Neural progenitor cell (in vitro differentiated cells): ENCODE measurements around the gene BCAS1. TPM values are rescaled to one million over a fixed set of nuclear protein-coding genes. Genes with fewer than 3 reads are reported as not detected.

ENCODE experiments used
- DNase-seq: peaks from one replicate; pipeline ENCODE4 v3.0.0-alpha.2; 2016; ENCODE audit warnings: low spot score
- H2AFZ ChIP-seq: fragments of 200-600 bp; sonication (generic); replicated peaks from 2 replicates; pipeline ENCODE4 v1.6.1; 2016; ENCODE audit warnings: antibody characterized with exemption
- H3F3A ChIP-seq: fragments of 200-600 bp; sonication (generic); 2 replicates; pipeline ENCODE4 v1.6.1; 2016; ENCODE audit warnings: antibody characterized with exemption, low read depth
- H3K27ac ChIP-seq: fragments of 200-600 bp; sonication (generic); 2 replicates; pipeline ENCODE4 v1.5.1; 2016; ENCODE audit warnings: mild to moderate bottlenecking
- H3K27me3 ChIP-seq: fragments of 200-600 bp; sonication (generic); 2 replicates; pipeline ENCODE4 v1.6.1; 2016; ENCODE audit warnings: mild to moderate bottlenecking, moderate library complexity
- H3K36me3 ChIP-seq: fragments of 200-600 bp; sonication (generic); 2 replicates; pipeline ENCODE4 v1.5.1; 2016
- H3K4me1 ChIP-seq: fragments of 200-600 bp; sonication (generic); 2 replicates; pipeline ENCODE4 v1.6.1; 2016; ENCODE audit warnings: mixed run types
- H3K4me2 ChIP-seq: fragments of 200-600 bp; sonication (generic); 2 replicates; pipeline ENCODE4 v1.6.1; 2016
- H3K4me3 ChIP-seq: fragments of 200-600 bp; sonication (generic); 2 replicates; pipeline ENCODE4 v1.5.1; 2016
- H3K79me2 ChIP-seq: fragments of 200-600 bp; sonication (generic); 2 replicates; pipeline ENCODE4 v1.6.1; 2016; ENCODE audit warnings: low read depth
- H3K9ac ChIP-seq: fragments of 200-600 bp; sonication (generic); 2 replicates; pipeline ENCODE4 v1.6.1; 2016
- H3K9me3 ChIP-seq: fragments of 200-600 bp; sonication (generic); 2 replicates; pipeline ENCODE4 v1.5.1; 2016; ENCODE audit warnings: low read depth
- H4K20me1 ChIP-seq: fragments of 200-600 bp; sonication (generic); 2 replicates; pipeline ENCODE4 v1.6.1; 2016; ENCODE audit warnings: low read depth
- H3K27ac Mint-ChIP-seq: 3 replicates; pipeline ENCODE4 v1.8.0; 2021; ENCODE audit warnings: mixed read lengths
- H3K27me3 Mint-ChIP-seq: 2 replicates; pipeline ENCODE4 v1.8.0; 2022; ENCODE audit warnings: low read depth, mild to moderate bottlenecking, inconsistent platforms, moderate library complexity, mixed read lengths; ENCODE audit not compliant: insufficient read depth
- H3K36me3 Mint-ChIP-seq: 3 replicates; pipeline ENCODE4 v1.8.0; 2021; ENCODE audit warnings: mixed read lengths
- H3K4me1 Mint-ChIP-seq: 3 replicates; pipeline ENCODE4 v1.8.0; 2021; ENCODE audit warnings: mixed read lengths
- H3K4me3 Mint-ChIP-seq: 3 replicates; pipeline ENCODE4 v1.8.0; 2021; ENCODE audit warnings: mild to moderate bottlenecking, moderate library complexity, mixed read lengths
- H3K9me3 Mint-ChIP-seq: 3 replicates; pipeline ENCODE4 v1.8.0; 2020; ENCODE audit warnings: mixed read lengths
- EZH2 ChIP-seq: fragments of 200-600 bp; sonication (generic); IDR thresholded peaks from 2 replicates; pipeline ENCODE4 v1.6.1; 2017; ENCODE audit warnings: antibody characterized with exemption, mild to moderate bottlenecking, moderate library complexity
- EZH2phosphoT487 ChIP-seq: fragments of 200-600 bp; sonication (generic); IDR thresholded peaks from 2 replicates; pipeline ENCODE4 v1.6.1; 2017; ENCODE audit warnings: antibody characterized with exemption
- total RNA-seq: library from RNA; depleted of rRNA; stranded (reverse); fragments of >200 nt; gene quantifications from 2 replicates; pipeline ENCODE4 v1.2.3, GENCODE V29; 2015; ENCODE audit warnings: low replicate concordance
- TF ChIP-seq, protein P1 (sequence below): fragments of 200-600 bp; sonication (generic); IDR thresholded peaks from 2 replicates; pipeline ENCODE4 v1.5.1; 2017; ENCODE audit warnings: antibody characterized with exemption, mild to moderate bottlenecking

The BCAS1 gene
- total RNA-seq, 1 donor from 2014 or later = not detected

DNA sequence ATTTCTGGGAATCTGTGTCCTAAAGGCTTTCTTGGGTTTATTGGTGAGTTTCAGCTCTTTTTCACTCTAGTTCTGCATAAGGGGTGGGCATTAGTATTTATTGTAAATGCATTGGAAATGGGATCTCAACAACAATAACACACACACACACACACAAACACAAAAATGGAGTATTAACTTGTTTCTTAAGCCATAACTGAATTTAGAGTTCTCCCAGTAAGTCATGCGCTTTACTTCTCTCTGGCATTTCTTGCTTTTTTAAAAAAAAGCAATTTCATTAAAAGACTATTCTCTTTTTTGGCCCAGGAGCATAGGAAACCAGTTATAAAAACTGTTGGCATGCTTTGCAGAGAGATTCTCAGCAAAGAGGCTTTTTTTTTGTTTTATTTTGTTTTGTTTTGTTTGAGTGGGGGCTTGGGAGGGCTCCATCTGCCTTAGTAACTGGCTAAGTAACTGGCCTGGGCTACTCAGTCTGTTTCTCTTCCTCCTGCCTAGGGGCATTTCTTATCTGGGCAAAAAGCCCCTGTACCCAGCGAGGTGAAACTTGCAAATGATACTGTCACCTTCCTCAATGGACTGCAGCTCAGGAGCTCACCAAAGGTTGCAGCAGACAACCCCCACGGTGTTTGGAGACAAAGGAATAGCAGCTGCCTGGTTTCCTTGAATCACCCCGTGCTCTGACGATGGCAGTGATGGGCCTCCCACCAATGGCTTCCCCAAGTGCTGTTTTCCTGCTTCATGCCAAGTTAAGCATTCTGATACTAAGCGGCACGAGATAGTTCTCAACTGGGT is 128.5 kb downstream of the BCAS1 start:
- no peak overlapping the region for H3K27ac ChIP-seq
- H3K9ac ChIP-seq = no peak overlapping the region
- H3K4me1 ChIP-seq = peaks cover 37% of the 10 kb centered on the region
- no peaks in the 10 kb centered on the region for H3K27me3 ChIP-seq
- Mint-ChIP-seq H3K4me1 (peaks cover 40% of the 10 kb centered on the region), H3K9me3 (no peaks in the 10 kb centered on the region), H3K36me3 (no peaks in the 10 kb centered on the region), H3K4me3 (peak overlapping the region; percentile 83), H3K27ac (peak overlapping the region; percentile 93), H3K27me3 (no peaks in the 10 kb centered on the region)
- peak overlapping the region; percentile 80 for H2AFZ ChIP-seq
- no peak overlapping the region for H3K4me3 ChIP-seq
- H3F3A ChIP-seq = peaks cover 28% of the 10 kb centered on the region
- no peaks in the 10 kb centered on the region for H3K36me3 ChIP-seq
- H3K79me2 ChIP-seq = no peaks in the 10 kb centered on the region
- TF ChIP-seq EZH2 = no peak
- no peak for TF ChIP-seq EZH2phosphoT487
- TF ChIP-seq, protein P1, sequence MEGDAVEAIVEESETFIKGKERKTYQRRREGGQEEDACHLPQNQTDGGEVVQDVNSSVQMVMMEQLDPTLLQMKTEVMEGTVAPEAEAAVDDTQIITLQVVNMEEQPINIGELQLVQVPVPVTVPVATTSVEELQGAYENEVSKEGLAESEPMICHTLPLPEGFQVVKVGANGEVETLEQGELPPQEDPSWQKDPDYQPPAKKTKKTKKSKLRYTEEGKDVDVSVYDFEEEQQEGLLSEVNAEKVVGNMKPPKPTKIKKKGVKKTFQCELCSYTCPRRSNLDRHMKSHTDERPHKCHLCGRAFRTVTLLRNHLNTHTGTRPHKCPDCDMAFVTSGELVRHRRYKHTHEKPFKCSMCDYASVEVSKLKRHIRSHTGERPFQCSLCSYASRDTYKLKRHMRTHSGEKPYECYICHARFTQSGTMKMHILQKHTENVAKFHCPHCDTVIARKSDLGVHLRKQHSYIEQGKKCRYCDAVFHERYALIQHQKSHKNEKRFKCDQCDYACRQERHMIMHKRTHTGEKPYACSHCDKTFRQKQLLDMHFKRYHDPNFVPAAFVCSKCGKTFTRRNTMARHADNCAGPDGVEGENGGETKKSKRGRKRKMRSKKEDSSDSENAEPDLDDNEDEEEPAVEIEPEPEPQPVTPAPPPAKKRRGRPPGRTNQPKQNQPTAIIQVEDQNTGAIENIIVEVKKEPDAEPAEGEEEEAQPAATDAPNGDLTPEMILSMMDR = no peak
- no peaks in the 10 kb centered on the region for H3K9me3 ChIP-seq
- H3K4me2 ChIP-seq = peak overlapping the region; percentile 76
- DNase-seq = peak; percentile 73
- H4K20me1 ChIP-seq = no peaks in the 10 kb centered on the region

DNA sequence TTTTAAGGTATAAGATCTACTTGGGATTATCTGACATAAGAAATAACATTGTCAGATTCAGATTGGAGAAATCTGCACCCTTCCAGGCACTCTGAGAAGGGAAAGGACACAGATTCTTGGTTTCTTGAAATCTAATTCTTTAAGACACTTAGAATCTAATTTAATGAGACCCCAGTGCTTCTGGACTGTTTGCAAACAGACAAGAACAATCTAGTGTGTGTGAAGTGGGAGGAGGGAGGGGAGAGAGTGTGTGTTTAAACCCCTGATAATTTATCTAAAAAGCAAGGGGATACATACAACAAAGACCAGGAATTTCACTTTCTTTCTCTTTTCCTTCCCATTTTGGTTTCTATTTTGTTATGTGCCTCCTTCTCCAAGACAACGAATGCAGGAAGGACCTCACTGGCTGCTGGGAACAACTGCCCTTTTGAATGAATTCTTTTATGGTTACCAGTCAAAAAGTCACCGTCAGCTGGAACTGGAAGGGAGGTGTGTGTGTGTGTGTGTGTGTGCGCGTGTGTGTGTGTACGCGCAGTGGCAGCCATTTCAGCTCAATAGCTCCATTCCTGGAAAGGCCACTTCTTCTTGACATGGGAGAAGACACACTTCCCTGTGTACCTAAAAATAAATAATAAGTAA is 129.4 kb downstream of the BCAS1 start:
- peak overlapping the region; percentile 83 for H3K4me3 Mint-ChIP-seq
- peaks cover 37% of the 10 kb centered on the region for H3K4me1 ChIP-seq
- H3F3A ChIP-seq = peaks cover 28% of the 10 kb centered on the region
- H3K36me3 ChIP-seq = no peaks in the 10 kb centered on the region
- peak overlapping the region; percentile 21 for H3K27ac ChIP-seq
- peak overlapping the region; percentile 88 for H3K27ac Mint-ChIP-seq
- no peaks in the 10 kb centered on the region for H3K9me3 ChIP-seq
- TF ChIP-seq, protein P1 = no peak
- TF ChIP-seq EZH2phosphoT487 (no peak), EZH2 (no peak)
- peak overlapping the region; percentile 35 for H3K4me3 ChIP-seq
- peak overlapping the region; percentile 64 for H2AFZ ChIP-seq
- H3K4me2 ChIP-seq = peak overlapping the region; percentile 76
- no peaks in the 10 kb centered on the region for H3K79me2 ChIP-seq
- DNase-seq = peak; percentile 51
- no peaks in the 10 kb centered on the region for H3K9me3 Mint-ChIP-seq
- H3K27me3 ChIP-seq = no peaks in the 10 kb centered on the region
- no peaks in the 10 kb centered on the region for H3K36me3 Mint-ChIP-seq
- no peak overlapping the region for H3K9ac ChIP-seq
- no peaks in the 10 kb centered on the region for H4K20me1 ChIP-seq
- H3K4me1 Mint-ChIP-seq = peaks cover 40% of the 10 kb centered on the region
- H3K27me3 Mint-ChIP-seq = no peaks in the 10 kb centered on the region

DNA sequence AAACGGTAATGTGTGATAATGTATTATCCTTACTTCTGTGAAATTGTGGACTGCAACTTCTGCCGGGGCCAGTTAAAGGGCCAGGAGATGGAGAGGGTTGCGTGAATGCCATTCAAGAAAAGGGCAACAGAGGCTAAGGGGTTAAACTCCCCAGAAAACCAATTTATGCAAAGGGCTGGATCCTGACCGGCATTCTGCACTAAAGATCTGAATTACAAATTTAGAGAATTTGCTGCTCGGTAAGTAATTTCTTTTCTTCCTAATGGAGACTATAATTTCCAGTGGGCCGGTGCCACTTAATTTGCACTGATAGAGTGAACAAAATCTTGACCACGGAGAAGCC is 130.1 kb downstream of the BCAS1 start:
- Histone ChIP-seq H3K9me3 (no peaks in the 10 kb centered on the region), H3F3A (peaks cover 28% of the 10 kb centered on the region), H2AFZ (peak overlapping the region; percentile 64), H3K4me1 (peaks cover 41% of the 10 kb centered on the region), H3K4me2 (peak overlapping the region; percentile 76), H3K9ac (no peak overlapping the region), H4K20me1 (no peaks in the 10 kb centered on the region), H3K36me3 (no peaks in the 10 kb centered on the region), H3K27ac (peak overlapping the region; percentile 21), H3K79me2 (no peaks in the 10 kb centered on the region), H3K4me3 (peak overlapping the region; percentile 35), H3K27me3 (no peaks in the 10 kb centered on the region)
- peak overlapping the region; percentile 88 for H3K27ac Mint-ChIP-seq
- TF ChIP-seq EZH2 = no peak
- no peaks in the 10 kb centered on the region for H3K9me3 Mint-ChIP-seq
- no peaks in the 10 kb centered on the region for H3K27me3 Mint-ChIP-seq
- DNase-seq = no peak
- no peaks in the 10 kb centered on the region for H3K36me3 Mint-ChIP-seq
- peaks cover 43% of the 10 kb centered on the region for H3K4me1 Mint-ChIP-seq
- peak overlapping the region; percentile 83 for H3K4me3 Mint-ChIP-seq
